Measurements from ENCODE around the gene NDUFS8.

- TF ChIP-seq CTCF (IDR thresholded peaks at IDR 0.05; ENCODE audit: low read depth, low read length, missing input control) (no peak), REST (IDR thresholded peaks at IDR 0.05) (no peak), TAF1 (conservative IDR thresholded peaks at IDR 0.05) (no peak), MAX (IDR thresholded peaks at IDR 0.05) (no peak), NR2F2 (IDR thresholded peaks at IDR 0.05) (no peak), RXRA (IDR thresholded peaks at IDR 0.05) (no peak), SP1 (IDR thresholded peaks at IDR 0.05) (no peak), ATF3 (IDR thresholded peaks at IDR 0.05) (no peak), RAD21 (IDR thresholded peaks at IDR 0.05) (no peak), ZBTB33 (IDR thresholded peaks at IDR 0.05) (no peak)
These were observed 22.7 kb upstream of the NDUFS8 start for GRCh38 chr11:68007498-68008380.

All from liver (tissue), 3 donors.